ENCODE data around the gene NIPA2.
"Not testable (repeated sequence)": the region's sequence is repeated elsewhere in the genome, so short reads cannot be mapped to it uniquely, and the experiment has no call there.

NIPA2 gene

GRCh38 chr15:22838292-22839042 lies at the start of gene NIPA2:
Gene NIPA2 (plus strand): TSS chr15:22838666. CDS start chr15:22851732, 13,066 bp downstream.
- DNase-seq (ENCODE audit: low spot score) = peak; percentile 99

- no peak for DNase-seq (ENCODE audit: low spot score)
These were observed 44.4 kb upstream of the NIPA2 start for GRCh38 chr15:22794063-22794462.

GRCh38 chr15:22794621-22795167 lies 43.8 kb upstream of the NIPA2 start:
- DNase-seq (ENCODE audit: low spot score) = no peak

GRCh38 chr15:22795206-22796063 lies 43.0 kb upstream of the NIPA2 start:
- no peak for DNase-seq (ENCODE audit: low spot score)

GRCh38 chr15:22796079-22796478 lies 42.4 kb upstream of the NIPA2 start:
- DNase-seq (ENCODE audit: low spot score) = no peak

- no peak for DNase-seq (ENCODE audit: low spot score)
These were observed 38.6 kb upstream of the NIPA2 start for GRCh38 chr15:22799902-22800301.

DNA sequence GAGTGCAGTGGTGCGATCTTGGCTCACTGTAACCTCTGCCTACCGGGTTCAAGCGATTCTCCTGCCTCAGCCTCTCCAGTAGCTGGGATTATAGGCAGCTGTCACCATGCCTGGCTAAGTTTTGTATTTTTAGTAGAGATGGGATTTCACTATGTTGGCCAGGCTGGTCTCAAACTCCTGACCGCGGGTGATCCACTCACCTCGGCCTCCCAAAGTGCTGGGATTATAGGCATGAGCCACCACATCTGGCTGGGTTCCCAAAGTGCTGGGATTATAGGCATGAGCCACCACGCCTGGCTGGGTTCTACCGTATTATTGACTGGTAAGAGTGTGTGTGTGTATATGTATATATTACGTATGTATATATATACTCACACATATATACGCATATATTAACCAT lies 35.5 kb upstream of the NIPA2 start:
- DNase-seq (ENCODE audit: low spot score) = not testable (repeated sequence)

- no peak for DNase-seq (ENCODE audit: low spot score)
These were observed 32.3 kb upstream of the NIPA2 start for GRCh38 chr15:22806156-22806555.

DNA sequence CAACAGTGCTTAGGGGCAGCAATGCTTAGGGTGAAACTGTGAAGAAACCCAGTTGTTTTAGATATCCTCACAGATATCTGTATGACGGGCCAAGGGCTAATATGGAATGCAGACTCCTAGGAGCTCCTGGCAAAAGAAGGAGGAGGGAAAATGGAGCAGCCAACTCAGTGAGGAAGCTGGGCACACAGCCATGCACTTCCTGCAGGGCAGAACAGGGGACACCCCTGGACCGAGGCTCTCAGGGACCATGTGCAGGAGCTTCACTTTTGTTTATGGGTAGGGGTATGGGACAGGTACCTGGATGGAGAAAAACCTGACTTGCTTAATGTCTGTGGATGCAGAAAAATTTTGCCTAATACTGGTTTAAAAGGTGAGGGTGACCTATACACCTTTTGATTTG lies 31.8 kb upstream of the NIPA2 start:
- DNase-seq (ENCODE audit: low spot score) = no peak

DNA sequence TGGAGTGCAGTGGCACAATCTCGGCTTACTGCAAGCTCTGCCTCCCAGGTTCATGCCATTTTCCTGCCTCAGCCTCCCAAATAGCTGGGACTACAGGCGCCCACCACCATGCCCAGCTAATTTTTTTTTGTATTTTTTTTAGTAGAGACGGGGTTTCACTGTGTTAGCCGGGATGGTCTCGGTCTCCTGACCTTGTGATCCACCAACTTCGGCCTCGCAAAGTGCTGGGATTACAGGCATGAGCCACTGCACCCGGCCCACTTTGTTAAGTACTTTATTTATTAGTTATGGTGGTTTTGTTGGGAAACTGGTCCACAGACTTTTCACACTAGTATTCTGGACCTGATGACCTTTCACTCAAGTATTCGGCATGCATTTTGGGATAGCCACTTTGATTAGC lies 30.6 kb upstream of the NIPA2 start:
- DNase-seq (ENCODE audit: low spot score) = not testable (repeated sequence)

DNA sequence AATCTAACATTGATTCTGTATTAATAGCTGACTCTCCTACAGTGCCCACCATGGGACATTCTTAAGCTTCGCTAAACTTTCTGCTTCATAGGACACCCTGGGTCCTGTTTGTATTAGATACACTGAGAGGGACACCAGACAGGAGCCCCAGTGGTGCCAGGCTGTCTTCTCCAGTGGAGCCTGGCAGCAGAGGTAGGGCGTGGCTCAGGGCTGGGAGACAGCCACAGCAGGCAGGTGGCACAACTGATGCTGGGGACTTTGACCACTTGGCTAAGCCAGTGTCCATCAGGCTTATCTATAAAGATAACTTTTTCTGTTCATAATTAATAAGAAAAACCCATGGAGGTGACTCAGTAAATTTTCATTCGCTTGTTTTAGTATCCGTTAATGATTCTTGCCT lies 30.2 kb upstream of the NIPA2 start:
- no peak for DNase-seq (ENCODE audit: low spot score)

GRCh38 chr15:22808761-22809280 lies 29.6 kb upstream of the NIPA2 start:
- DNase-seq (ENCODE audit: low spot score) = no peak

DNA sequence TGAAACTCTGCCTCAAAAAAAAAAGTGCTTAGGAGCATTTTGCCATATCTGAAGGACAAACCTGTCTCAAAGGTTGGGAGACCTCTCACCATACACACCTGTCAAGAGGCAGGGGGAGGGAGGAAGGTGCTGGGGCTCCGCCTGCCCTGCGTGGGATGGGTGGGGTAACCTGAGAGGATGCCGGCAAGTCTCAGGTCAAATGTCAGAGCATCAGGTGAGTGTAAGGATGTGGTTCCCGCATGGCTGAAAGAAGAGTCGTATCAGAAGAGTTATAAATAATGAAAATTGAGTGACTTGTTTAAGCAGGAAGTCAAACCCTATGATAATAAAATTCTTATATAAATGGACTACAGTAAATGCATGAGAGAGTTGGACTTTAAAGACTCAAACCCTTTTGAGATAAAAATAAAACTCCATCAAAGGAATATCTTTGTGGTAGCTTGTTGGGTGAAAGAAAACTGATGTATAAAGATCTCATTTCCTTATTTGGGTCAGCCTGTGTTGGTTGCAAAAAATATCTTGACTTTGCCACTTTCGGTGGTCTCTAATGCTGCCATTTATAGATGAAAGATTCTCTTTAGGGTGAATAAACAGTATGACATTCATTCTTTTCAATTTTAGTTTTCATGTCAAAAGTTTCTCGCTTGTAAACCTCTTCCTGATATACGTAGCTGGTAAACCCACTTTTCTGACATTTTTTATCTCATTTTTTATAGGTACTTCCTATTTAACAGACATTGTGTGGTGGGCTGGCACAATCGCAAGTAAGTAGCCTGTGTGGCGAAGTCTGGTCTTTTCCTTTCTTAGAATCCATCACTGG lies 28.2 kb upstream of the NIPA2 start:
- no peak for DNase-seq (ENCODE audit: low spot score)

GRCh38 chr15:22810853-22811338 lies 27.6 kb upstream of the NIPA2 start:
- no peak for DNase-seq (ENCODE audit: low spot score)

GRCh38 chr15:22811640-22812039 lies 26.8 kb upstream of the NIPA2 start:
- no peak for DNase-seq (ENCODE audit: low spot score)

DNA sequence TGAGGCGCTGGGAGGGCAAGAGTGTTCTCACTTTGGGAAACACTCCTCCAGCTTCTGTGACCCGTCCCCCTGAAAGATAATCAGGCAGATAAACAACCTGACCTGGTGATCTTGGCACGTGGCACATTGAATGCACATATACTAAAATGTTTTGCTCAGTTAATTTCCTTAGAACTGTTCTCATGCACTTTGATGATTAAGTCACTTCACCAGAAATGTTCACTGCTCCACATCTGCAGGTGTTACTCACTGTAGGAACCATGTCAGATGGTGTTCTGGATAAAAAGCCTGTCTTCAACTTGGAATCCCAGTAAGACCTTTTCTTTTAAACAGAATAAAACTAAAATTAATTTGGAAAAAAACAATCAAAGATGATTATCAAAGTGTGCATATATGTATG lies 24.6 kb upstream of the NIPA2 start:
- DNase-seq (ENCODE audit: low spot score) = no peak

- no peak for DNase-seq (ENCODE audit: low spot score)
These were observed 22.7 kb upstream of the NIPA2 start for GRCh38 chr15:22815766-22816165.

DNA sequence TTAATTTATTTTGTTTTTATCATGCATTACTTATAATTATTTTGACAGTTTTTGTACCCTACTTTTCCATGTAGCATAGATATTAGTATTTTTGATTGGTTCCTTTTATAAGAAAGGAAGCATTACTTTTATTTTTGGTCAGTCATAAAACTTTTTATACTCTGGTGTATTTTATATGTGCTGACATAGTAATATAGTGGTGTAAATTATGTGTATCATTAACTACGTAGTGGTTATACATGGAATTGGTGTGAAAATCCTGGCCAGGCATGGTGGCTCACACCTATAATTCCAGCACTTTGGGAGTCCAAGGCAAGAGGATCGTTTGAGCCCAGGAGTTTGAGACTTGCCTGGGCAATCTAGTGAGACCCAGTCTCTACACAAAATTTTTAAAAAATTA lies 18.8 kb upstream of the NIPA2 start:
- no peak for DNase-seq (ENCODE audit: low spot score)

GRCh38 chr15:22823495-22824128 lies 14.9 kb upstream of the NIPA2 start:
- no peak for DNase-seq (ENCODE audit: low spot score)

- DNase-seq (ENCODE audit: low spot score) = no peak
These were observed 11.3 kb upstream of the NIPA2 start for GRCh38 chr15:22827125-22827524.

DNA sequence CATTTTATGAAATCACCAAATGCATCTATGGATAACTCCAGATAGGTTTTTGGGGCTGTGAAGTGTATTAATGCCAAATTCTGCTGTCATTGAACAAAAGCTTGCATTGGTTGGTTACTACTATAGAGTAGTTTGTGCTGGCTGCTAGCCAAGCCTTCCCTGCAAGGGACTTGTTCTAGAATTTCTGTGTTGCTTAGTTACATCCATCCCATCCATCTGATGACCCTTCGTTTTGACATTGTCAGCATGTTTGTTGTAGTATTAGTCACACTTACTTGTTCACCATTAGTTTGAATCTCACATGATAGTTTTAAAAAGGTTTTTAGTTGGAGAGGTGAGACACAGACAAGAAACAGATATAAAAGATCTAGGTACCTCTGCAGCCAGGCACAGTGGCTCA lies 7.0 kb upstream of the NIPA2 start:
- no peak for DNase-seq (ENCODE audit: low spot score)
